MCF 10A (cell line): ENCODE measurements around the gene ZMAT3. TPM values are rescaled to one million over a fixed set of nuclear protein-coding genes. Genes with fewer than 3 reads are reported as not detected.
"Not testable (repeated sequence)": the region's sequence is repeated elsewhere in the genome, so short reads cannot be mapped to it uniquely, and the experiment has no call there.

Experiments
- BruUV-seq: library from RNA; stranded (reverse); fragments of 400-500 nt; replicated peaks from 2 replicates; lab custom pipeline; 2021; lab: Mats Ljungman, UMichigan
- CTCF ChIA-PET: fragments of 300-600 bp; sonication (Branson Sonifier 250); formaldehyde crosslinking; extraction: SDS; loops from one replicate; lab custom pipeline; 2021; ENCODE audit warnings: antibody characterized with exemption, inconsistent platforms; lab: Yijun Ruan, JAX
- POLR2A ChIA-PET: fragments of 300-600, 350-650 bp; sonication (Branson Sonifier 250); formaldehyde crosslinking; extraction: SDS; loops from one replicate; lab custom pipeline; 2020; ENCODE audit warnings: antibody characterized with exemption, inconsistent platforms; lab: Yijun Ruan, JAX
- DNase-seq: peaks from one replicate; pipeline ENCODE4 v3.0.0-alpha.2; 2018; ENCODE audit not compliant: unreplicated experiment
- H3K27ac Mint-ChIP-seq: one replicate; pipeline ENCODE4 v1.8.0; 2022; ENCODE audit warnings: mild to moderate bottlenecking, low read depth, mixed read lengths; ENCODE audit not compliant: unreplicated experiment
- H3K27me3 Mint-ChIP-seq: one replicate; pipeline ENCODE4 v1.8.0; 2022; ENCODE audit warnings: mixed read lengths; ENCODE audit not compliant: insufficient read depth, unreplicated experiment
- H3K36me3 Mint-ChIP-seq: one replicate; pipeline ENCODE4 v1.8.0; 2022; ENCODE audit warnings: mild to moderate bottlenecking, moderate library complexity, mixed read lengths; ENCODE audit not compliant: insufficient read depth, unreplicated experiment
- H3K4me1 Mint-ChIP-seq: one replicate; pipeline ENCODE4 v1.8.0; 2022; ENCODE audit warnings: mixed read lengths; ENCODE audit not compliant: insufficient read depth, unreplicated experiment
- H3K4me3 Mint-ChIP-seq: one replicate; pipeline ENCODE4 v1.8.0; 2022; ENCODE audit warnings: mild to moderate bottlenecking, moderate library complexity, mixed read lengths; ENCODE audit not compliant: unreplicated experiment
- H3K9me3 Mint-ChIP-seq: one replicate; pipeline ENCODE4 v1.8.0; 2022; ENCODE audit warnings: mixed read lengths; ENCODE audit not compliant: unreplicated experiment
- CTCF ChIP-seq: fragments of 200-600 bp; IDR thresholded peaks from one replicate; pipeline ENCODE4 v1.8.0; 2022; ENCODE audit warnings: antibody characterized with exemption, mild to moderate bottlenecking; ENCODE audit not compliant: unreplicated experiment
- intact Hi-C: fragments of 100-400 bp; cut with micrococcal nuclease; formaldehyde crosslinking; loops from 2 replicates; pipeline ENCODE4 v1.14.1; 2022
- total RNA-seq: library from RNA; stranded (reverse); gene quantifications from 2 replicates; pipeline ENCODE4 v1.2.3, GENCODE V29; 2022

Gene ZMAT3
- total RNA-seq, 1 experiment from 2014 or later: 50.9 TPM

- Mint-ChIP-seq H3K36me3 (peaks cover 49% of the 10 kb centered on the region), H3K27me3 (no peaks in the 10 kb centered on the region), H3K4me3 (no peak overlapping the region), H3K4me1 (no peaks in the 10 kb centered on the region), H3K27ac (peak overlapping the region; percentile 92), H3K9me3 (peaks cover 17% of the 10 kb centered on the region)
- intact Hi-C loops: no loop called here
- ChIA-PET CTCF (interaction anchor here (0.7 to 2.9 kb wide), 10 partner anchors 9 to 596 kb away, joined by 3 to 13 read pairs (median 4); no protein-coding TSS in a partner anchor), POLR2A (interaction anchor here (0.5 to 4.3 kb wide), 17 partner anchors 8 to 525 kb away, joined by 3 to 40 read pairs (median 4); partner anchors contain the start of genes ACTL6A and ZMAT3)
- peak; percentile 96 for DNase-seq
- no peak for TF ChIP-seq CTCF
- no TSS peak for BruUV-seq
Observed at GRCh38 chr3:179037351-179037750, 34.3 kb downstream of the ZMAT3 start.

DNA sequence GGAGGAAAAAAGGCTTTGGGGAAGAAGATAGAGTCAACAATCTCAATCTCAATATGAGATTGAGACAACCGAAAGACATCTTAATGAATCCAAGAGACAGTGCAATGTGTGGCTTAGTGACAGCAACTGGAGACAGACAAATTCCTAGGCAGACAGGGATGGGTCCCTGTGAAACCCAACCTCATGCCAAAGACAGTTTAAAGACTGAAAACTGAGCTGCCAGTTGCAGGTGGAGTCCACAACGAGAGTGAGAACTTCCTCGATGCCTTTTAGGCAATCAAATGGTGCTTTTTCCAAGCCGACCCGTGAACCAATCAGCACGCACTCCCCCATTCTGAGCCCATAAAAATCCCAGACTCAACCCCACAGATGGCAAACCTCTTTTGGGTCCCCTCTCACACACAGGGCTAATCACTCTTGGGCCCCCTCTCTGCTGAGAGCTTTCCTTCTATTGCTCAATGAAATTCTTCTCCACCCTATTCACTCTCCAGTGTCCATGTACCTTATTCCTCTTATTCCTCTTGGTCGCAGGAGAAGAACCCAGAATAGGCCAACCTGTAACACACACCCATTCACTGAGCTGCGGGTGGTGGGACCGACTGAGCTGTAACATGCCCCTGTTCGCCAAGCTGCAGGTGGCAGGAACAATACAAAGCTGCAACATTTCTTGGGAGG is 34.8 kb downstream of the ZMAT3 start:
- DNase-seq: no peak
- Mint-ChIP-seq H3K27ac (peak overlapping the region; percentile 92), H3K4me3 (no peak overlapping the region), H3K9me3 (peaks cover 16% of the 10 kb centered on the region), H3K36me3 (peaks cover 45% of the 10 kb centered on the region), H3K4me1 (no peaks in the 10 kb centered on the region), H3K27me3 (no peaks in the 10 kb centered on the region)
- intact Hi-C loops: no loop called here
- POLR2A ChIA-PET: interaction anchor here (0.5 to 4.3 kb wide), 15 partner anchors 9 to 526 kb away, joined by 3 to 40 read pairs (median 4); partner anchors contain the start of genes ACTL6A and ZMAT3
- no TSS peak for BruUV-seq
- no peak for TF ChIP-seq CTCF
- CTCF ChIA-PET: interaction anchor here (1.1 to 2.9 kb wide), 7 partner anchors 9 to 99 kb away, joined by 3 to 13 read pairs (median 4); no protein-coding TSS in a partner anchor

- Mint-ChIP-seq H3K27me3 (no peaks in the 10 kb centered on the region), H3K36me3 (peaks cover 40% of the 10 kb centered on the region), H3K4me3 (no peak overlapping the region), H3K27ac (no peak overlapping the region), H3K4me1 (no peaks in the 10 kb centered on the region), H3K9me3 (peaks cover 10% of the 10 kb centered on the region)
- BruUV-seq: no TSS peak
- ChIA-PET POLR2A (interaction anchor here (0.6 to 4.3 kb wide), 7 partner anchors 9 to 599 kb away, joined by 3 to 40 read pairs (median 4); no protein-coding TSS in a partner anchor), CTCF (interaction anchor here (1.1 to 2.9 kb wide), 3 partner anchors 20 to 33 kb away, joined by 4 to 13 read pairs (median 10); no protein-coding TSS in a partner anchor)
- intact Hi-C loops: no loop called here
- TF ChIP-seq CTCF: no peak
- DNase-seq: no peak
Observed at GRCh38 chr3:179036226-179036625, 35.4 kb downstream of the ZMAT3 start.

DNA sequence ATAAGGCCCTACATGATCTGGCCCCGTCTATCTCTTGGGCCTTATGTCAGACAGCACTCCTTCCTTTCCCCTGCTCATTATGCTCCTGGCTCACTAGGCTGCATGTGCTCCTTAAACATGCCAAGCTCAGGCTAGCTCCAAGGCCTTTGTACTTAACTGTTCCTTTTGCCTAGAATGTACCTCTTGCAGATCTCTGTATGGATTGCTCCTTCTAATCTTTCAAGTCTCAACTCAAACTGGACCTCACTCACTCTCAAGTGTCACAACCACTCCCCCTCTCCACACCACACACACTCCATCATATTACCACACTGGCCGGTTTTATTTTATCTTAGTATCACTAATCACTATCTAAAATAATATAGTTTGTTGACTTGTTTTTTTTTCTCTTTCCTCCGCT is 36.4 kb downstream of the ZMAT3 start:
- H3K27me3 Mint-ChIP-seq: no peaks in the 10 kb centered on the region
- POLR2A ChIA-PET: no interaction called here
- no TSS peak for BruUV-seq
- no peak for DNase-seq
- peaks cover 7% of the 10 kb centered on the region for H3K9me3 Mint-ChIP-seq
- no peaks in the 10 kb centered on the region for H3K4me1 Mint-ChIP-seq
- no peak overlapping the region for H3K4me3 Mint-ChIP-seq
- TF ChIP-seq CTCF: no peak
- intact Hi-C loops: no loop called here
- CTCF ChIA-PET: interaction anchor here (0.6 kb wide), 1 partner anchor 35 kb away, joined by 3 read pairs; no protein-coding TSS in a partner anchor
- H3K36me3 Mint-ChIP-seq: peaks cover 41% of the 10 kb centered on the region
- no peak overlapping the region for H3K27ac Mint-ChIP-seq

- peaks cover 33% of the 10 kb centered on the region for H3K36me3 Mint-ChIP-seq
- intact Hi-C loops, H3K4me1 Mint-ChIP-seq, H3K27ac Mint-ChIP-seq, H3K4me3 Mint-ChIP-seq, DNase-seq, H3K27me3 Mint-ChIP-seq, H3K9me3 Mint-ChIP-seq: not testable (repeated sequence)
- POLR2A ChIA-PET: interaction anchor here (1.0 to 1.6 kb wide), 2 partner anchors 37 to 38 kb away, joined by 3 to 8 read pairs; no protein-coding TSS in a partner anchor
- CTCF ChIA-PET: interaction anchor here (0.7 kb wide), 1 partner anchor 37 kb away, joined by 4 read pairs; no protein-coding TSS in a partner anchor
- TSS peak; percentile 31 for BruUV-seq
Observed at GRCh38 chr3:179033304-179033657, 38.3 kb downstream of the ZMAT3 start.
